PC-3 (cell line): ENCODE results near the gene ERBB2.

Experiments
- CTCF ChIP-seq: fragments of 300-600 bp; sonication (generic); conservative IDR thresholded peaks from 2 replicates; pipeline ENCODE4 v1.5.1; 2017; ENCODE audit warnings: antibody characterized with exemption, low read depth, mild to moderate bottlenecking, low read length
- EZH2 ChIP-seq: fragments of 300-600 bp; sonication (generic); IDR thresholded peaks from one replicate; pipeline ENCODE4 v1.6.1; 2017; ENCODE audit warnings: antibody characterized with exemption, mild to moderate bottlenecking, low read length; ENCODE audit not compliant: unreplicated experiment
- EZH2phosphoT487 ChIP-seq: fragments of 300-600 bp; sonication (generic); IDR thresholded peaks from 2 replicates; pipeline ENCODE4 v1.6.1; 2018; ENCODE audit warnings: mild to moderate bottlenecking, antibody characterized with exemption, low read length, borderline replicate concordance

DNA sequence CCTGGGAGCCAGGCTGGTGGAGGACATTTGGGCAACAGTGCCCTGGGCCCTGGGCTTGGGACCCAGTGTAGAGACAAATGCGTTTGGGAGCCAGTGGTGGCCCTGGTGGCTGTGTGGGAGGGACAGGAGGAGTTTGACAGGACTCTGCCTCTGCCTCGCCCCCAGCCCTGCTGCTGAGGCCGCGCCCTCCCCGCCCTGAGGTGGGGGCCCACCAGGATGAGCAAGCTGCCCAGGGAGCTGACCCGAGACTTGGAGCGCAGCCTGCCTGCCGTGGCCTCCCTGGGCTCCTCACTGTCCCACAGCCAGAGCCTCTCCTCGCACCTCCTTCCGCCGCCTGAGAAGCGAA lies 46.6 kb upstream of the ERBB2 start:
- no peak for TF ChIP-seq CTCF
- no peak for TF ChIP-seq EZH2phosphoT487
- TF ChIP-seq EZH2: no peak
